GM19099 (cell line): ENCODE data around the gene NHERF2.

ENCODE experiments used
- POLR2A ChIP-seq: IDR thresholded peaks from 3 replicates; pipeline ENCODE4 v1.6.1; 2011; ENCODE audit warnings: low read depth; ENCODE audit not compliant: insufficient read length; ENCODE audit errors: extremely low read depth

Gene NHERF2

GRCh38 chr16:1999866-2000514 is 26.7 kb upstream of the NHERF2 start:
- TF ChIP-seq POLR2A: no peak

DNA sequence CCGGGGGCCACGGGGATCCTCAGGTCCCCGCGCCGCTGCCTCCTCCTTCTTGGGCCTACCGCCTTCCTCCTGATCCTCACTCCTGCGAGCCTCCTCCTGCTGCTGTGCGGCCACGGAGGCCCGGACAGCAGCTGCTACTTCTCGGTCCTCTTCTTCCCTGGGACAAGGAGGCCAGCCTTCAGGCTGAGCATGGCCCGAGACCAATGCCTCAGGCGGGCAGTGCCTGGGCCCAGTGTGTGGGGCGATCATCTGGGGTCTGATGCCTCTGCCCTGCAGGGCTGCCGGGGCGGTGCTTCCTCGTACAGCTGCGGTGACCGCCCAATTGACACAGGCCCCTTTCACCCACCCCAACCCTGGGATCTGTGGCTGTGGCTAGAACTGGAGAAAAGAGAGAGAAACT is 25.7 kb upstream of the NHERF2 start:
- no peak for TF ChIP-seq POLR2A

- no peak for TF ChIP-seq POLR2A
Measured at GRCh38 chr16:2001456-2002355, 25.0 kb upstream of the NHERF2 start.

GRCh38 chr16:2002406-2003230 is 24.1 kb upstream of the NHERF2 start:
- no peak for TF ChIP-seq POLR2A

- TF ChIP-seq POLR2A: no peak
Measured at GRCh38 chr16:2003231-2003826, 23.4 kb upstream of the NHERF2 start.

DNA sequence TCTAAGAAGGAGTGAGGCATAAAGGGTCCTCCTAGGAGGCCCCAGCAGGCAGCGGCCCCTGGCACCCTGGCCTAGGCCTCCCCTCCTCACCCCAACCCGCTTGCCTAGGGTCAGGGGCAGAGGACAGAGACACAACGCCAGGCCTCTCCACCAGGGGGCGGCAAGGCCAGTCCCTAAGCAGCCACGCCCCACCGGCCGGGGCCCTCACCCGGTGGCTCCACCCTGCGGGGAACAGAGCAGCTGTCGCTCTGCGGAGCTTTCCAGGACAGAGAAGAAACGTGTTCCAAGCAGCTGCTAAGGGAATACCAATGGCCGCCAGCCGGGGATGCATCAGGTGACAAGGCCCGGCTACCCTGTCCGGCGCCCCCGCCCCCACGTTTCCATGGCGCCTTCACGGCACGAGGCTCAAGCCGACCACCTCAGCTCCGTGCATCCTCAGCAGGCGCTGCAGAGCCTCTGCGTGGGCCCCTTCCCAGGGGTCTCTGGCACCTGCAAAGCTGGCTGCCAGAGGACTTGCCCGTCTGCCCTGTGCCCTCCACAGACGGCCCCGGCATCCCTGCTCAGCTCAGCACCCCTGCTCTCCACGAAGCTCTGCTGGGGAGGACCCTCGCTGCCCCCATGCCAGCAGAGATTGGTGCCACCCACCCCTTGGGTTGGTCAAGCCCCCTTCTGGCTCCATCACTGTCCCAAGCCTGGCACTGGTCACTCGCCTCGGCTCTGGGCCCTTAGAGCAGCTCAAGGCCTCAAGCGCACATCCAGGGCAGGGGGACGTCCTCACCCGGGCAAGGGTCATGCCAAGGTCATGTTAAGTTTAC is 22.7 kb upstream of the NHERF2 start:
- no peak for TF ChIP-seq POLR2A

- TF ChIP-seq POLR2A: no peak
Measured at GRCh38 chr16:2004795-2005517, 21.7 kb upstream of the NHERF2 start.

- TF ChIP-seq POLR2A: no peak
Measured at GRCh38 chr16:2005646-2006045, 21.1 kb upstream of the NHERF2 start.

GRCh38 chr16:2006317-2006716 is 20.4 kb upstream of the NHERF2 start:
- no peak for TF ChIP-seq POLR2A

DNA sequence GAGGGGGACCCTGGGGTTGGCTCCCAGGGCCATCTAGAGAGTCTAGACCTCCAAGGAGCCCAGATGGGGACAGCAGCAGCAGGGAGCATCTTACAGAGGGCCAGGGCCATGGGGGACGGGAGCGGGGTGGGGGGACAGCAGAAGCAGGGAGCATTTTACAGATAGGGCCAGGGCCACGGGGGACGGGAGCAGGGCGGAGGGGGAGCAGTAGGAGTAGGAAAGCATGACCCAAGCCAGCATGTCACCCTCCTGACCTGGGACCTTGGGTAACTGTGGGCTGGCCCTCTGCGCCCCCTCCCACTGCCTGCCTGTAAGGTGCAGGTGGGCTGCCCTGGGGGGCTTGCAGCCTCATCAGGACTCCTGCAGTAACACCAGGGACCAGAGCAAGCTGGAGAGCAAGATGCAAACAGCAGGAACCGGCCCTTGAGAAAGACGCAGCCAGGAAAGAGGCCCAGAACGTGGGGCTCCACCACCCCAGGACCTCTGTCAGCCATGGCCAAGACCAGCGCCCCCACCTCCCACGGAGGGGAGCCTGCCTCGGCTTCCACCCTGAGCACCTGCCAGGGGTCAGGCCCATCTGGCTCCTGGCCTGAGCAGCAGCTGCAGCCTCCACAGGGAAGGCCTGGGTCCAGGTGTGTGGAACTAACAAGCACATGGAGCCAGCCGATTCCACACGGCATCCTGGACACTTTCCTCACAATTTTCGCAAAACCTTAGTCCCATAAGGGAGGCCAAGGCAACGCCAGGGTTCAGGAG is 19.4 kb upstream of the NHERF2 start:
- TF ChIP-seq POLR2A: no peak

DNA sequence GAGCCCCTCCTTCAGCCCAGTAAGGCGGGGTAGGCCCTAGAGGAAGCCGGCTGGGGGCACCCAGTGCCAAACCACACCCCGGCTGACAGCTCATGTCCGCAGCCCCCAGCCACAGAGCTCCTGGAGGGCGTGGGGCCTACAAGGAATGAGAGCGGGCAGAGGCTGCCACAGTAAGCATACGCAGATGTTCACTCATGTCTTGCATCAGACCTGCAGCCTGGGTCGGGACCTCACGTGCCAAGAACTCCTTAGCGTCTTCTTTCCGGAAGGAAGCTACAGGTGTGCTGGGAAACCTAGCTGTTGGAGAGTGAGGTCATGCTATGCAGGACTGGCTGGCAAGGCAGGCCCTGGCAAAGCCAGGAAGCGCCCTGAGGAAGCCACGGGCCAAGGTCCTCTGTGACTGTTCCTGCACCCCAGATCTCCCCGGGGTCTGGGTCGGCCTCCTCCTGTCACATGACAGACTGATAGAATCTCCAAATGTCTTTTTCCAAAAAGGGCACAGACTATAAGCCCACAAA is 18.6 kb upstream of the NHERF2 start:
- TF ChIP-seq POLR2A: no peak

DNA sequence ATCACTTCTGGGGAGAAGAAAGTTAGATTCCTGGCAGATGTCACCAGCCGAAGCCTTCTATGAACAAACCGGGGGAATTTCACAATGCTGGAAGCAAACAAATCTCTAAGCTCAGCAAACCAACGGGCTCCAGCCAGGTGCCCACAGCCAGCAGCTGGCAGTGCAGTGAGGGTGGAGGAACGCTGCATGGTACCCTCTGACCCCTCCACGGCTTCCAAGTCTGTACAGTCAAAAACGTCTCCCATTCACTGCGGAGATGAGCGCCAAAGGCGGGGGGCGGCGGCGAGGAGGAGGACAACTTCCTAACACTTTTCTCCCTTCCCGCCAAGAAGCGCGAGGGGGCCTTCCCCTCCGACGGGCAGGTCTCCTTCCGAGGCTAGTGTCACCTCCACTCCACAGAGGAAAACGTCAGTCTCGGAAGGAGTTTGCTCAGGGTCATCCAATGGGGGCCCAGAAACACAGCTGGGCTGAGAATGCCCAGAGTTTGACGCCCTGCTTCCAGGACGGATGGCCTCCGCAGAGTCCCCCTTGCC is 18.0 kb upstream of the NHERF2 start:
- TF ChIP-seq POLR2A: no peak

GRCh38 chr16:2009164-2009711 is 17.5 kb upstream of the NHERF2 start:
- TF ChIP-seq POLR2A: no peak
